Esophagus squamous epithelium (tissue), 5 donors: ENCODE results near the gene PSMB2. TPM values are rescaled to one million over a fixed set of nuclear protein-coding genes. Genes with fewer than 3 reads are reported as not detected.

Experiments
- DNase-seq: peaks from one replicate; lab custom pipeline; 2025; lab: John Stamatoyannopoulos, UW
- H3K27ac ChIP-seq, 4 donors: fragments of 200-600 bp; sonication (generic); one replicate each; pipeline ENCODE4 v1.5.1; 2016 to 2019; ENCODE audit warnings: mild to moderate bottlenecking in 1 of 4
- H3K27me3 ChIP-seq, 4 donors: fragments of 200-600 bp; sonication (generic); 1 replicate in 3 of 4; 2 replicates in 1 of 4; pipeline versions ENCODE4 v1.5.1 to v1.6.0; 2017 to 2021; ENCODE audit warnings: antibody characterized with exemption in 1 of 4
- H3K36me3 ChIP-seq, 3 donors: fragments of 200-600 bp; sonication (generic); one replicate each; pipeline ENCODE4 v1.5.1; 2016 to 2019
- H3K4me1 ChIP-seq, 3 donors: fragments of 200-600 bp; sonication (generic); one replicate each; pipeline ENCODE4 v1.5.1; 2017 to 2019
- H3K4me3 ChIP-seq, 4 donors: fragments of 200-600 bp; sonication (generic); 1 replicate in 3 of 4; 2 replicates in 1 of 4; pipeline ENCODE4 v1.5.1; 2016 to 2019; ENCODE audit warnings: mild to moderate bottlenecking in 2 of 4, moderate library complexity in 1 of 4
- H3K9me3 ChIP-seq, 3 donors: fragments of 200-600 bp; sonication (generic); one replicate each; pipeline ENCODE4 v1.5.1; 2016 to 2019
- POLR2A ChIP-seq, 4 donors: fragments of 450-650 bp; IDR thresholded peaks; one replicate each; pipeline ENCODE4 v1.6.1; 2017; ENCODE audit warnings: antibody characterized with exemption in 4 of 4, mild to moderate bottlenecking in 4 of 4, moderate library complexity in 3 of 4
- WGBS, 2 donors: methylation state at CpG; one replicate each; pipeline ENCODE4 v1.1.5; 2018; 5-methylcytosine and 5-hydroxymethylcytosine counted together
- intact Hi-C: fragments of 100-400 bp; cut with DNase I; formaldehyde crosslinking; loops from one replicate; pipeline ENCODE4 v1.15.0; 2022
- total RNA-seq, 4 donors: library from RNA; depleted of rRNA; stranded (reverse); fragments of >200 nt; gene quantifications; one replicate each; pipeline ENCODE4 v1.1.0, GENCODE V29; 2016
- TF ChIP-seq, protein P1 (sequence below), 6 experiments: fragments of 450-650 bp in 4 of 6; fragments of 200-600 bp in 2 of 6; sonication (generic) in 2 of 6; IDR thresholded peaks; one replicate each; pipeline ENCODE4 v1.5.1; 2016 to 2019; ENCODE audit warnings: antibody characterized with exemption in 6 of 6, mild to moderate bottlenecking in 4 of 6, moderate library complexity in 4 of 6
- donor health status: DM: yes; HTN: yes; CAD: no.

The PSMB2 gene
- total RNA-seq, 4 donors from 2014 or later: 31.3 to 69.5 (median 39.9) TPM

DNA sequence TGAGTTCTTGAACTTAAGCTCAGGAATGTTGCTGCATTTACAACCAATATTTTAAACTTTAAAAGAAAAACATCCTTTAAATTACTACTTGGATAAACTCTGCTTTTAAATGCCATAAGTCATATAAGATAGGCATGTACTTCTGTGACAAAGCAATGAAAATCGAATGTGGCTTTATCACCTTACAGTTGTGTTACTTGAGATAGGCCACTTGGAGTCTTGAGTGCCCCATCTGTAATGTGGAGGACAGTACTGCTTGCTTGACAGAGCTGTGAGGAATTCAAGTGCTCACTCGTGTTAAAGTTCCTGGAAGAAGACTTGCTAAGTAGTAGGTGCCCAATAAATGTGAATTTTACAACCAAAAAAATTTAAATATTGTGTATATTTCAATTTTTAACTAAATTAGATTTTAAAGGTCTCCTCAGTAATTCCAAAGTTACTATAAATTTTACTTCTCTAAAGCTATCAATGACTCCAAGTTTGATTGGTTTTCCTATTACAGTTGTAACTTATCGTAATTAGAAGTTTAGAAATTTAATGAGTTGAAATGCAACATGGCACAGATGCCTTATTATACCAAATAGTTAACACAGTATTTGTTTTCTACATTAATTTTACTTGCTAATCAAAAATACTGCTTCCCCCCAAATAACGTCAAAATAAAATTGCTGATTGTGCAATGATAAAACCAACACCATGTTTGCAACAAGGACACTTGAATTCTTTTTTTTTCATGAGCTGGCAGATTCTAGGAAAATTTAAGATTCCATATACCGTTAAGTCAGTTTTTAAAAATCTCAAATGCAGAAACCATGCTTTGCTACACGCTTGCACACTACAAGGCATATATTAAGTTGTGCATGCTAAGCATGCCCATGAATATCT lies 21.8 kb downstream of the PSMB2 start:
- Histone ChIP-seq H3K9me3 (no peaks in the 10 kb centered on the region), H3K4me3 (no peak overlapping the region), H3K4me1 (no peaks in the 10 kb centered on the region), H3K36me3 (peaks cover 0 to 94% (median 0%) of the 10 kb centered on the region in 3 donors), H3K27me3 (no peaks in the 10 kb centered on the region), H3K27ac (no peak overlapping the region)
- DNase-seq: no peak
- WGBS, 2 donors: 84 to 90% methylated on average over 6 of the region's 6 CpGs
- intact Hi-C loops: no loop called here
- TF ChIP-seq POLR2A (IDR thresholded peaks at IDR 0.05): no peak

GRCh38 chr1:35615440-35615839 lies 25.9 kb downstream of the PSMB2 start:
- WGBS, 2 donors: 78 to 90% methylated on average over 8 of the region's 8 CpGs
- DNase-seq: no peak
- Histone ChIP-seq H3K36me3 (peaks cover 0 to 93% (median 2%) of the 10 kb centered on the region in 3 donors), H3K27me3 (no peaks in the 10 kb centered on the region), H3K4me1 (no peaks in the 10 kb centered on the region), H3K4me3 (no peak overlapping the region), H3K27ac (no peak overlapping the region), H3K9me3 (no peaks in the 10 kb centered on the region)
- intact Hi-C loops: no loop called here
- no peak for TF ChIP-seq POLR2A (IDR thresholded peaks at IDR 0.05)
- TF ChIP-seq, protein P1, sequence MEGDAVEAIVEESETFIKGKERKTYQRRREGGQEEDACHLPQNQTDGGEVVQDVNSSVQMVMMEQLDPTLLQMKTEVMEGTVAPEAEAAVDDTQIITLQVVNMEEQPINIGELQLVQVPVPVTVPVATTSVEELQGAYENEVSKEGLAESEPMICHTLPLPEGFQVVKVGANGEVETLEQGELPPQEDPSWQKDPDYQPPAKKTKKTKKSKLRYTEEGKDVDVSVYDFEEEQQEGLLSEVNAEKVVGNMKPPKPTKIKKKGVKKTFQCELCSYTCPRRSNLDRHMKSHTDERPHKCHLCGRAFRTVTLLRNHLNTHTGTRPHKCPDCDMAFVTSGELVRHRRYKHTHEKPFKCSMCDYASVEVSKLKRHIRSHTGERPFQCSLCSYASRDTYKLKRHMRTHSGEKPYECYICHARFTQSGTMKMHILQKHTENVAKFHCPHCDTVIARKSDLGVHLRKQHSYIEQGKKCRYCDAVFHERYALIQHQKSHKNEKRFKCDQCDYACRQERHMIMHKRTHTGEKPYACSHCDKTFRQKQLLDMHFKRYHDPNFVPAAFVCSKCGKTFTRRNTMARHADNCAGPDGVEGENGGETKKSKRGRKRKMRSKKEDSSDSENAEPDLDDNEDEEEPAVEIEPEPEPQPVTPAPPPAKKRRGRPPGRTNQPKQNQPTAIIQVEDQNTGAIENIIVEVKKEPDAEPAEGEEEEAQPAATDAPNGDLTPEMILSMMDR (IDR thresholded peaks at IDR 0.05): no peak

DNA sequence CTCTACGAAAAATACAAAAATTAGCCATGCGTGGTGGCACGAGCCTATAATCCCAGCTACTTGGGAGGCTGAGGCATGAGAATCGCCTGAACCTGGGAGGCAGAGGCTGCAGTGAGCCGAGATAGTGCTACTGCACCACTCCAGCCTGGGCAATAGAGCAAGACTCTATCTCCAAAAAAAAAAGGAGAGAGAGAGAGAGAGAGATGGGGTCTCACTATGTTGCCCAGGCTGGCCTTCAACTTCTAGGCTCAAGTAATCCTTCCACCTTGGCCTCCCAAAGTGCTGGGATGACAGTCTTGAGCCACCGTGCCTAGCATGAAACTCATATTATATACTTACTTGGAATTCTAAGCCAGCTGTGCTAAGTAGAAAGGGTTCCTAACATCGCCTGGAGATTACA lies 29.7 kb downstream of the PSMB2 start:
- DNase-seq: no peak
- Histone ChIP-seq H3K4me3 (no peak overlapping the region), H3K36me3 (peaks cover 8 to 93% (median 11%) of the 10 kb centered on the region in 3 donors), H3K27ac (no peak overlapping the region), H3K9me3 (no peaks in the 10 kb centered on the region), H3K4me1 (no peaks in the 10 kb centered on the region), H3K27me3 (no peaks in the 10 kb centered on the region)
- 91 to 97% methylated on average over 7 of the region's 7 CpGs for WGBS, 2 donors
- no peak for TF ChIP-seq POLR2A (IDR thresholded peaks at IDR 0.05)
- TF ChIP-seq, protein P1 (IDR thresholded peaks at IDR 0.05): no peak
- intact Hi-C loops: no loop called here

DNA sequence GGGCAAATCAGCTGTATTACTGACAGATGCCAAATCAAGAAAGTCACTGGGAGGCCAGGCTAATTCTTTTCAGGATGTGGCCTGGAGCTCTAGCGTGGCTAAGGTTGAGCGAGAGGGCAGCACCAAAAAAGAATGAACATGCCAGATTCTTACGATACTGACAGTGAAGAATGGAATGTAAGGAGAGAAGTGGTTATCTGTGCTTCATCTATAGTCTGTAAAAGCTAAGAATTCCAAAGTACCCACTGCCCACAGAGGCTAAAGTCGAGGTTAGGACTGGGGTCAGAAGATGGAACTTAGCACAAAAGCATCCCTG lies 35.5 kb downstream of the PSMB2 start:
- Histone ChIP-seq H3K4me1 (no peaks in the 10 kb centered on the region), H3K9me3 (no peaks in the 10 kb centered on the region), H3K27ac (no peak overlapping the region), H3K27me3 (no peaks in the 10 kb centered on the region), H3K4me3 (no peak overlapping the region), H3K36me3 (peaks cover 11 to 100% (median 34%) of the 10 kb centered on the region in 3 donors)
- intact Hi-C loops: no loop called here
- 83% methylated on average over 4 of the region's 4 CpGs for WGBS, 2 donors
- TF ChIP-seq POLR2A (IDR thresholded peaks at IDR 0.05): no peak
- TF ChIP-seq, protein P1 (IDR thresholded peaks at IDR 0.05): no peak
- DNase-seq: no peak

DNA sequence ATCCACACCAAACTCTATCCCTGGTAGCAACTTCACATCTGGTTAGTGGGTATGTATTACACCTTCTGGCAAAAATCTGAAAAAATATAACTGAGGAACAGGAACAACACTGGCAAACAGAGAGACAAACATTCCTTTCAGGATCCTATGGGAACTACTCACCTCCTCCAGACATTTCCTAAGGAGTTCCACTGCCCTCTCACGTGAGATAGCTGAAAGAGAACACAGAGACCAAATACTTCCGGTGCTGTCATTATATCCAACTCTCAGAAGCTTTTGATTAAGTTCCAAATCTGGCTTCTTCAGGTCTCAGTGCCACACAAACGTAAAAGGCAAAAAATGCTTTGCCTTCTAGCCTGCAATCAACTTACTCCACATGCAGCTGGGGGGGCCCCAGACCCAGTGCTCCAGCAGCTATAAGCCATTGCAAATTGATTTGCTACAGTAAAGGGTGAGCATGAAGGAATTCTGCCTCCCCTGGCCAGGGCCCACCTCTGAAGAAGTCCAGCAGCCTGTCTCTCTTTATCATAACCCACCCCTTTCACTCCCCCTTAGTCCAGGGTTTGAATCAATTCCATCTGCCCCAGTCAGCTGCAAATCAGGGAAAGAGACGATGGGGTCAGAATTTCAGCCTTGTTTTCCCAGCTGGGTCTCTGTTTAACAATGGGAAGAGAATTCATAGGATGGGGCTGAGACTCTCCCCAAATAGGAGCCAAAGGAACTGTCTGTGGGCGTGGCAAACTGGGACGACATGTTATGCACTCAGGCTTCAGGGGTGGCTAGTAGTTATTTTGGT lies 36.1 kb downstream of the PSMB2 start:
- DNase-seq: no peak
- Histone ChIP-seq H3K27ac (no peak overlapping the region), H3K9me3 (no peaks in the 10 kb centered on the region), H3K27me3 (no peaks in the 10 kb centered on the region), H3K4me1 (no peaks in the 10 kb centered on the region), H3K36me3 (peaks cover 11 to 100% (median 31%) of the 10 kb centered on the region in 3 donors), H3K4me3 (no peak overlapping the region)
- TF ChIP-seq, protein P1 (IDR thresholded peaks at IDR 0.05): no peak
- no peak for TF ChIP-seq POLR2A (IDR thresholded peaks at IDR 0.05)
- intact Hi-C loops: no loop called here
- WGBS, 2 donors: 81 to 90% methylated on average over 6 of the region's 6 CpGs
